Stimulated activated CD8-positive, alpha-beta memory T cell treated with anti-CD3 and anti-CD28 coated beads, Interleukin-12 subunit alpha, Interleukin-12 subunit beta, amount 100 ng/mL, for 4 hours (primary cell): ENCODE results near the gene VPS8.
"Not testable (repeated sequence)": the region's sequence is repeated elsewhere in the genome, so short reads cannot be mapped to it uniquely, and the experiment has no call there.

Source experiments
- DNase-seq: peaks from one replicate; pipeline ENCODE4 v3.0.0-alpha.2; 2020; ENCODE audit warnings: low read depth

The VPS8 gene

GRCh38 chr3:184864000-184864399, 52.0 kb downstream of the VPS8 start:
- DNase-seq = no peak

- no peak for DNase-seq
Measured at GRCh38 chr3:184868477-184868876, 56.5 kb downstream of the VPS8 start.

- DNase-seq = no peak
Measured at GRCh38 chr3:184872200-184872599, 60.2 kb downstream of the VPS8 start.

GRCh38 chr3:184873141-184873540, 61.2 kb downstream of the VPS8 start:
- DNase-seq = no peak

- no peak for DNase-seq
Measured at GRCh38 chr3:184874709-184875644, 63.0 kb downstream of the VPS8 start.

GRCh38 chr3:184880276-184881019, 68.5 kb downstream of the VPS8 start:
- DNase-seq = no peak

- DNase-seq = no peak
Measured at GRCh38 chr3:184884359-184885017, 72.5 kb downstream of the VPS8 start.

GRCh38 chr3:184885112-184885511, 73.1 kb downstream of the VPS8 start:
- DNase-seq = no peak

GRCh38 chr3:184887574-184887973, 75.6 kb downstream of the VPS8 start:
- no peak for DNase-seq

GRCh38 chr3:184889312-184889904, 77.4 kb downstream of the VPS8 start:
- DNase-seq = no peak

GRCh38 chr3:184894051-184894450, 82.1 kb downstream of the VPS8 start:
- DNase-seq = no peak

- no peak for DNase-seq
Measured at GRCh38 chr3:184895350-184895749, 83.4 kb downstream of the VPS8 start.

GRCh38 chr3:184896336-184896735, 84.4 kb downstream of the VPS8 start:
- DNase-seq = no peak

GRCh38 chr3:184899953-184900595, 88.1 kb downstream of the VPS8 start:
- DNase-seq = no peak

- DNase-seq = not testable (repeated sequence)
Measured at GRCh38 chr3:184907031-184907430, 95.1 kb downstream of the VPS8 start.

- DNase-seq = no peak
Measured at GRCh38 chr3:184907681-184908649, 96.0 kb downstream of the VPS8 start.

- DNase-seq = no peak
Measured at GRCh38 chr3:184908859-184909258, 96.9 kb downstream of the VPS8 start.

- no peak for DNase-seq
Measured at GRCh38 chr3:184910664-184911063, 98.7 kb downstream of the VPS8 start.

GRCh38 chr3:184911570-184911969, 99.6 kb downstream of the VPS8 start:
- DNase-seq = no peak

- DNase-seq = no peak
Measured at GRCh38 chr3:184912163-184912562, 100.2 kb downstream of the VPS8 start.
